Activated CD8-positive, alpha-beta memory T cell treated with anti-CD3 and anti-CD28 coated beads, Interleukin-2, amount 50 U/mL, for 4 hours (primary cell): ENCODE measurements around the gene FAM78B.

ENCODE experiments used
- DNase-seq: peaks from one replicate; pipeline ENCODE4 v3.0.0-alpha.2; 2020

Gene FAM78B

GRCh38 chr1:166063701-166064100 lies 103.1 kb downstream of the FAM78B start:
- DNase-seq: no peak

GRCh38 chr1:166062421-166063070 lies 104.3 kb downstream of the FAM78B start:
- DNase-seq: no peak

GRCh38 chr1:166057650-166058049 lies 109.2 kb downstream of the FAM78B start:
- DNase-seq: no peak

- DNase-seq: no peak
Observed at GRCh38 chr1:166053395-166053794, 113.4 kb downstream of the FAM78B start.

DNA sequence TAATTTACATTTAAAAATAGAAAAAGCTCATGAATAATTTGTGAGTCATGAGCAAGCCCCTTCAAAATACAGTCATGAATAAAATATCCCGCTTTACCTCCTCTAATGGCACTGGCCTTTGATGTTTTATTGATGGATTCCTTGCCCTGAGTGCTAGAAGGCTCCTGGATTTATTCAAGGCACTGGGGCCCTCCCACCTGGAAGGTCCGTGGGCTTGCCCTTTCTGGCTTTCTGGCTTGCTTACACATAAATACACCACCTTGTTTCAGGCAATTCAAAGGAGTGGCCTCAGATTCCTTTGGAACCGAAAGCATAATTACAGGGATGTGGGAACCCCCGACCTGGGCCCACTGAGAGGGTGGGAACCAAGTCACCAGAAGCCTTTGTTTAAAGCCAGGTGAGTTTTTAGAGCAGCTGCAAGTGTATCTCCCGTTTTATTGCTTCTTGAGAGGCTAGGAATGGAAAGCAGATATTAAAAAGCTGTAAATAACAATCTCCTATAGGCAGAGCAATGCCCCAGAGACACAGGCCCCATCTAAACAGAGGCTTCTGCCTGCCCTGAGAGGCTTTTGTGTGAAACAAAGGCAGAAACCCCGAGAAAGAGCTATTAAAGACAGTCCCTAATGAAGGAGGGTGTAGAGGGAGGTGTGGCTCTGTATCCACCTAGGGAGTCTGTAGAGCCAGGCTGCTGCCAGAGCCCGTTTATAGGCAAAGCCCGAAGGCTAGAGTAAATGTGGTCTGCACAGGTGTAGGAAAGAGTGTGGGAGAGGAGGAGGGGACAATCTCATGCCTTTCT lies 126.4 kb downstream of the FAM78B start:
- no peak for DNase-seq

- DNase-seq: no peak
Observed at GRCh38 chr1:166039436-166040201, 127.2 kb downstream of the FAM78B start.

GRCh38 chr1:166036092-166036491 lies 130.7 kb downstream of the FAM78B start:
- DNase-seq: no peak

- DNase-seq: no peak
Observed at GRCh38 chr1:166032572-166033371, 134.0 kb downstream of the FAM78B start.

DNA sequence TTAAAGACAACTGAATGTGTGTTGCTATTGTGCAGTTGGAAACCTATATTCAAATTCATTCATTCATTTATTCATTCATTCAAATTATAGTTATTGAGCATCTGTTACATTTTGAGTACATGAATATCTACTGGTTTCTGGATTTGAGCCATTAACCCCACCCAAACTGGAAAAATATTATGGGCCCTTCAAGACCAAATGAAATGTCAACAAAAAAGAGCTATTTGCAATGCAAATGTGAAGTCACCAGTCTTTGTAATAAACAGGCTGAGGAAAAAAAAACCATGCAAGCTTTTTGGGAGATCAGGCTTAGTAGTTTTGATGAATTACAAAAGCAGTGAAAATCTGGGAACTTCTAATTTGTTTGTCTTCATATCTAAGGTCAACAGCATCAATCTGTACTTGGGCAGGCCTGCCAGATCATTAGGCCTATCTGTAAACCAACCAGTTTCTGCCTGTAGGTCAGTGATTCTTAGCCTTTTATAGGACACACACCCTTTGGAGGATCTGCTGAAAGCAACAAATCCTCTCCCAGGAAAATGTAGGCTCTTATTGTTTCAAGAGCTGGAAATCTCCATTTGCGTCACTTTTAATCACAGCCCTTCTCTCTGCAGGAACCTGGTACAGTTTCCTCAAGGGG lies 134.7 kb downstream of the FAM78B start:
- no peak for DNase-seq

- no peak for DNase-seq
Observed at GRCh38 chr1:166029196-166029945, 137.4 kb downstream of the FAM78B start.

DNA sequence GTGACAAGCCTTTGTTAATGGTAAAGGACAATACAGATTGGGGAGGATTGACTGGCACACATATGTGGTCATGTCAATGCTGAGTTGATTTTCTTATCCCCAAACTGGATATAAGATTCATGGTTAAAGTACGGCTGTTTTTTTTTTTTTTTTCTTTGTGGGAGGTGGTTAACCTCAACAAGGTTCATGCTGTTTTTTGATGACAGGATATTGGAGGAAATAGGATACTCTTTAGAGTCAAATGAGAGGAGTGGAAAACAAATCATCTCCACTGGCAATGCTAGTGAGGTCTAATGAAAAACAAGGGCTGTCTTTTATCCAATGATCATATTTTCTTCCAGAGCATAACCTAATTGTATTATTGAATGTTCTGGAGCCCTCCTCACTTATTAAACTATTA lies 140.2 kb downstream of the FAM78B start:
- no peak for DNase-seq

DNA sequence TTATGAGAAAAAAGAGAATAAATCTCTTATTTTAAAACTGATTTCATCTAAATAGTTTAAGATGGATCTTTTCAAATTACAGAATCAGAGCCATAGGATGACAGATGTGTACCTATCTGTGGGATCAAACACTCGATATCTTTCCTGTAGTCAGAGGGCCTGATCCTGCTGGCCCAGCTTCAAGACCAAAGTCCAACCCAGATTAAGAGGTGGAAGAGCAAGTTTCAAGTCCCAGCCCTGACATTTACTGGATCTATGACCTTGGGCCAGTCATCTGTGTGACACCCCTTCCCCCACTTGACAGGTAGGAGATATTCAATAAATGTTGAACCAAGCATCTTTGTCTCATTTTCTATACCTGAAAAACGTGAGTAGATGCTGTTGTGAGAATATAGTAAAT lies 140.7 kb downstream of the FAM78B start:
- DNase-seq: no peak

GRCh38 chr1:166020210-166020609 lies 146.6 kb downstream of the FAM78B start:
- DNase-seq: no peak
